ENCODE data around the gene GALNT11. TPM values are rescaled to one million over a fixed set of nuclear protein-coding genes. Genes with fewer than 3 reads are reported as not detected.

Gene GALNT11
- polyA plus RNA-seq, result 39.0 TPM
- long read RNA-seq, donor 1, partial matches to known transcripts, result 0 of 3 reads
- long read RNA-seq, donor 1, other reads (novel, unspliced or antisense), result 0 of 3 reads
- long read RNA-seq, donor 2, transcript GALNT11-205 (12 exons, 2,727 nt), result major isoform, 14 of 15 reads
- long read RNA-seq, donor 2, partial matches to known transcripts, result 0 of 15 reads
- long read RNA-seq, donor 2, other reads (novel, unspliced or antisense), result 0 of 15 reads
- long read RNA-seq, donor 3, transcript GALNT11-205 (12 exons, 2,727 nt), result major isoform, 13 of 19 reads
- long read RNA-seq, donor 3, partial matches to known transcripts, result 5 of 19 reads
- long read RNA-seq, donor 3, other reads (novel, unspliced or antisense), result 0 of 19 reads
- long read RNA-seq, donor 4, result 0 reads
- long read RNA-seq, donor 5, partial matches to known transcripts, result 0 of 4 reads
- long read RNA-seq, donor 5, other reads (novel, unspliced or antisense), result 0 of 4 reads
- long read RNA-seq, donor 6, transcript GALNT11-205 (12 exons, 2,727 nt), result major isoform, 11 of 37 reads
- long read RNA-seq, donor 6, partial matches to known transcripts, result 8 of 37 reads
- long read RNA-seq, donor 6, other reads (novel, unspliced or antisense), result 17 of 37 reads
- long read RNA-seq, donor 7, partial matches to known transcripts, result 0 of 4 reads
- long read RNA-seq, donor 7, other reads (novel, unspliced or antisense), result 0 of 4 reads
- long read RNA-seq, donor 8, transcript GALNT11-205 (12 exons, 2,727 nt), result major isoform, 11 of 11 reads
- long read RNA-seq, donor 8, partial matches to known transcripts, result 0 of 11 reads
- long read RNA-seq, donor 8, other reads (novel, unspliced or antisense), result 0 of 11 reads
- long read RNA-seq, donor 9, transcript GALNT11-205 (12 exons, 2,727 nt), result major isoform, 9 of 9 reads
- long read RNA-seq, donor 9, partial matches to known transcripts, result 0 of 9 reads
- long read RNA-seq, donor 9, other reads (novel, unspliced or antisense), result 0 of 9 reads
- long read RNA-seq, donor 10, transcript GALNT11-205 (12 exons, 2,727 nt), result major isoform, 10 of 11 reads
- long read RNA-seq, donor 10, partial matches to known transcripts, result 0 of 11 reads
- long read RNA-seq, donor 10, other reads (novel, unspliced or antisense), result 0 of 11 reads
- long read RNA-seq, donor 11, transcript GALNT11-205 (12 exons, 2,727 nt), result major isoform, 9 of 9 reads
- long read RNA-seq, donor 11, partial matches to known transcripts, result 0 of 9 reads
- long read RNA-seq, donor 11, other reads (novel, unspliced or antisense), result 0 of 9 reads

GRCh38 chr7:152025077-152025936 lies at the start of gene GALNT11:
GALNT11 (plus strand) TSS chr7:152025674; CDS start chr7:152094228, 68,554 bp downstream.
- DNase-seq, result peak; percentile 85 to 94

GRCh38 chr7:151978616-151979015 lies 46.9 kb upstream of the GALNT11 start:
- H3K4me1 ChIP-seq (ENCODE audit: control insufficient read depth, insufficient read depth, low read length), result no peaks in the 10 kb centered on the region
- no peak overlapping the region for H3K27ac ChIP-seq (ENCODE audit: low read length)
- no peaks in the 10 kb centered on the region for H3K9me3 ChIP-seq (ENCODE audit: control insufficient read depth, low read depth, low read length)
- H3K27me3 ChIP-seq (ENCODE audit: control insufficient read depth, insufficient read depth, low read length), result no peaks in the 10 kb centered on the region
- no peaks in the 10 kb centered on the region for H3K36me3 ChIP-seq (ENCODE audit: control insufficient read depth, insufficient read depth, low read length)
- no peak for DNase-seq
- WGBS (ENCODE audit: insufficient coverage, low lambda C conversion rate), result 60% methylated on average over 1 of the region's 4 CpGs
- H3K4me3 ChIP-seq (ENCODE audit: low read length), result no peak overlapping the region

More at GRCh38 chr7:152025077-152025936, at the start of gene GALNT11:
- peak within 1 kb of the TSS; percentile 80 for H3K27ac ChIP-seq (ENCODE audit: low read length)
- peak within 1 kb of the TSS; percentile 85 for H3K4me3 ChIP-seq (ENCODE audit: low read length)
- H3K36me3 ChIP-seq (ENCODE audit: control insufficient read depth, insufficient read depth, low read length), result peaks cover 9% of the 10 kb centered on the region
- peaks cover 2% of the 10 kb centered on the region for H3K27me3 ChIP-seq (ENCODE audit: control insufficient read depth, insufficient read depth, low read length)
- H3K9me3 ChIP-seq (ENCODE audit: control insufficient read depth, low read depth, low read length), result no peaks in the 10 kb centered on the region
- peaks cover 7% of the 10 kb centered on the region for H3K4me1 ChIP-seq (ENCODE audit: control insufficient read depth, insufficient read depth, low read length)
- WGBS (ENCODE audit: insufficient coverage, low lambda C conversion rate), result 50% methylated on average over 1 of the region's 84 CpGs

- Histone ChIP-seq H3K36me3 (ENCODE audit: control insufficient read depth, insufficient read depth, low read length) (no peaks in the 10 kb centered on the region), H3K4me3 (ENCODE audit: low read length) (no peak overlapping the region), H3K27ac (ENCODE audit: low read length) (no peak overlapping the region), H3K27me3 (ENCODE audit: control insufficient read depth, insufficient read depth, low read length) (no peaks in the 10 kb centered on the region), H3K4me1 (ENCODE audit: control insufficient read depth, insufficient read depth, low read length) (no peaks in the 10 kb centered on the region), H3K9me3 (ENCODE audit: control insufficient read depth, low read depth, low read length) (no peaks in the 10 kb centered on the region)
- no CpG with 5 or more reads among the region's 3 CpGs for WGBS (ENCODE audit: insufficient coverage, low lambda C conversion rate)
- no peak for DNase-seq
Measured at GRCh38 chr7:151981223-151981622, 44.3 kb upstream of the GALNT11 start.

GRCh38 chr7:151982806-151983205 lies 42.7 kb upstream of the GALNT11 start:
- Histone ChIP-seq H3K4me1 (ENCODE audit: control insufficient read depth, insufficient read depth, low read length) (no peaks in the 10 kb centered on the region), H3K36me3 (ENCODE audit: control insufficient read depth, insufficient read depth, low read length) (no peaks in the 10 kb centered on the region), H3K27ac (ENCODE audit: low read length) (no peak overlapping the region), H3K4me3 (ENCODE audit: low read length) (no peak overlapping the region), H3K9me3 (ENCODE audit: control insufficient read depth, low read depth, low read length) (no peaks in the 10 kb centered on the region), H3K27me3 (ENCODE audit: control insufficient read depth, insufficient read depth, low read length) (peaks cover under 1% of the 10 kb centered on the region)
- 60% methylated on average over 1 of the region's 5 CpGs for WGBS (ENCODE audit: insufficient coverage, low lambda C conversion rate)
- no peak for DNase-seq

GRCh38 chr7:151984612-151985011 lies 40.9 kb upstream of the GALNT11 start:
- Histone ChIP-seq H3K4me3 (ENCODE audit: low read length) (no peak overlapping the region), H3K27me3 (ENCODE audit: control insufficient read depth, insufficient read depth, low read length) (peaks cover 5% of the 10 kb centered on the region), H3K27ac (ENCODE audit: low read length) (no peak overlapping the region), H3K4me1 (ENCODE audit: control insufficient read depth, insufficient read depth, low read length) (no peaks in the 10 kb centered on the region), H3K36me3 (ENCODE audit: control insufficient read depth, insufficient read depth, low read length) (no peaks in the 10 kb centered on the region), H3K9me3 (ENCODE audit: control insufficient read depth, low read depth, low read length) (no peaks in the 10 kb centered on the region)
- WGBS (ENCODE audit: insufficient coverage, low lambda C conversion rate), result no CpG with 5 or more reads among the region's 3 CpGs
- DNase-seq, result no peak

GRCh38 chr7:151987748-151988529 lies 37.5 kb upstream of the GALNT11 start:
- H3K36me3 ChIP-seq (ENCODE audit: control insufficient read depth, insufficient read depth, low read length), result no peaks in the 10 kb centered on the region
- peaks cover 5% of the 10 kb centered on the region for H3K27me3 ChIP-seq (ENCODE audit: control insufficient read depth, insufficient read depth, low read length)
- no CpG with 5 or more reads among the region's 18 CpGs for WGBS (ENCODE audit: insufficient coverage, low lambda C conversion rate)
- no peaks in the 10 kb centered on the region for H3K4me1 ChIP-seq (ENCODE audit: control insufficient read depth, insufficient read depth, low read length)
- DNase-seq, result no peak
- no peak overlapping the region for H3K27ac ChIP-seq (ENCODE audit: low read length)
- H3K4me3 ChIP-seq (ENCODE audit: low read length), result no peak overlapping the region
- H3K9me3 ChIP-seq (ENCODE audit: control insufficient read depth, low read depth, low read length), result no peaks in the 10 kb centered on the region

- H3K27me3 ChIP-seq (ENCODE audit: control insufficient read depth, insufficient read depth, low read length), result peaks cover 5% of the 10 kb centered on the region
- H3K36me3 ChIP-seq (ENCODE audit: control insufficient read depth, insufficient read depth, low read length), result no peaks in the 10 kb centered on the region
- H3K27ac ChIP-seq (ENCODE audit: low read length), result no peak overlapping the region
- no peaks in the 10 kb centered on the region for H3K4me1 ChIP-seq (ENCODE audit: control insufficient read depth, insufficient read depth, low read length)
- H3K9me3 ChIP-seq (ENCODE audit: control insufficient read depth, low read depth, low read length), result no peaks in the 10 kb centered on the region
- no peak overlapping the region for H3K4me3 ChIP-seq (ENCODE audit: low read length)
- peak; percentile 18 to 42 for DNase-seq
- WGBS (ENCODE audit: insufficient coverage, low lambda C conversion rate), result no CpG with 5 or more reads among the region's 12 CpGs
Measured at GRCh38 chr7:151992375-151992774, 33.1 kb upstream of the GALNT11 start.

- Histone ChIP-seq H3K4me3 (ENCODE audit: low read length) (no peak overlapping the region), H3K27me3 (ENCODE audit: control insufficient read depth, insufficient read depth, low read length) (no peaks in the 10 kb centered on the region), H3K4me1 (ENCODE audit: control insufficient read depth, insufficient read depth, low read length) (no peaks in the 10 kb centered on the region), H3K27ac (ENCODE audit: low read length) (no peak overlapping the region), H3K36me3 (ENCODE audit: control insufficient read depth, insufficient read depth, low read length) (no peaks in the 10 kb centered on the region), H3K9me3 (ENCODE audit: control insufficient read depth, low read depth, low read length) (no peaks in the 10 kb centered on the region)
- DNase-seq, result no peak
- 89% methylated on average over 4 of the region's 14 CpGs for WGBS (ENCODE audit: insufficient coverage, low lambda C conversion rate)
Measured at GRCh38 chr7:151993977-151994676, 31.3 kb upstream of the GALNT11 start.

All from large intestine (tissue), 12 donors.